Parathyroid adenoma (tissue), 2 donors: ENCODE measurements around the gene CCDC6.

Experiments
- H2AFZ ChIP-seq: fragments of 300-600 bp; sonication (generic); one replicate; pipeline ENCODE4 v1.7.0; 2017; ENCODE audit warnings: antibody characterized with exemption, mild to moderate bottlenecking
- H3K27ac ChIP-seq: fragments of 300-600 bp; sonication (generic); one replicate; pipeline ENCODE4 v1.7.0; 2017
- H3K27me3 ChIP-seq: fragments of 300-600 bp; sonication (generic); one replicate; pipeline ENCODE4 v1.7.0; 2017; ENCODE audit warnings: low read length; ENCODE audit not compliant: control insufficient read depth, insufficient read depth
- H3K36me3 ChIP-seq: fragments of 300-600 bp; sonication (generic); one replicate; pipeline ENCODE4 v1.7.0; 2017; ENCODE audit warnings: low read length; ENCODE audit not compliant: control insufficient read depth, insufficient read depth
- H3K4me1 ChIP-seq: fragments of 300-600 bp; sonication (generic); one replicate; pipeline ENCODE4 v1.7.0; 2017; ENCODE audit warnings: control low read depth
- H3K4me2 ChIP-seq: fragments of 300-600 bp; sonication (generic); one replicate; pipeline ENCODE4 v1.7.0; 2017; ENCODE audit warnings: low read length
- H3K4me3 ChIP-seq: fragments of 300-600 bp; sonication (generic); one replicate; pipeline ENCODE4 v1.7.0; 2017; ENCODE audit warnings: low read depth, low read length
- H3K79me2 ChIP-seq: fragments of 300-600 bp; sonication (generic); one replicate; pipeline ENCODE4 v1.7.0; 2017; ENCODE audit warnings: control low read depth
- H3K9ac ChIP-seq: fragments of 300-600 bp; sonication (generic); one replicate; pipeline ENCODE4 v1.7.0; 2017; ENCODE audit warnings: mild to moderate bottlenecking
- H3K9me3 ChIP-seq: fragments of 300-600 bp; sonication (generic); one replicate; pipeline ENCODE4 v1.7.0; 2017; ENCODE audit warnings: low read length; ENCODE audit not compliant: control insufficient read depth
- CTCF ChIP-seq: fragments of 300-600 bp; sonication (generic); IDR thresholded peaks from one replicate; pipeline ENCODE4 v1.7.0; 2017; ENCODE audit warnings: antibody characterized with exemption, mild to moderate bottlenecking
- donor health status: primary hyperparathyroidism.

CCDC6 gene

DNA sequence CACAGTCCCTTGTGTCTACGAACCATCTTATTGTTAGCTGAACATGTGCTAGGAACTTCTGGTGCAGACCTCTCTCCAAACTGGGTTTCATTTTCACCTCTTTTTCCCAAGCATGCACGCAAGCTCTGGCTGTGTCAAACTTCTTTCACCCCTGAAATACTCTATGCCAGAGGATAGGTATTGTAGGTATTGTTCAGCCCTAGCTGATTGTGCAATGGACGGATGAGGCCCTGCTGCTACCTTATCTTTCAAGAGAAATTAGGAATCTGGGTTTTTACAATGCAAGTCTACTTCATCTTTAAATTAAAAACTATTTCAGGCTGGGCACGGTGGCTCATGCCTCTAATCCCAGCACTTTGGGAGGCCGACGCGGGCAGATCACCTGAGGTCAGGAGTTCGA is 124.8 kb downstream of the CCDC6 start:
- Histone ChIP-seq H3K27ac (no peak overlapping the region), H3K4me3 (no peak overlapping the region), H2AFZ (no peak overlapping the region), H3K4me1 (no peaks in the 10 kb centered on the region), H3K9me3 (no peaks in the 10 kb centered on the region), H3K36me3 (no peaks in the 10 kb centered on the region), H3K79me2 (no peaks in the 10 kb centered on the region), H3K27me3 (no peaks in the 10 kb centered on the region), H3K9ac (no peak overlapping the region), H3K4me2 (no peak overlapping the region)
- TF ChIP-seq CTCF = no peak

GRCh38 chr10:59779756-59780533 is 126.4 kb downstream of the CCDC6 start:
- Histone ChIP-seq H3K9me3 (no peaks in the 10 kb centered on the region), H3K27ac (no peak overlapping the region), H3K9ac (no peak overlapping the region), H3K4me2 (no peak overlapping the region), H3K4me3 (no peak overlapping the region), H3K79me2 (no peaks in the 10 kb centered on the region), H3K36me3 (no peaks in the 10 kb centered on the region), H3K4me1 (no peaks in the 10 kb centered on the region), H2AFZ (no peak overlapping the region), H3K27me3 (no peaks in the 10 kb centered on the region)
- no peak for TF ChIP-seq CTCF

- H2AFZ ChIP-seq = no peak overlapping the region
- H3K4me2 ChIP-seq = no peak overlapping the region
- H3K27ac ChIP-seq = no peak overlapping the region
- no peak overlapping the region for H3K9ac ChIP-seq
- H3K79me2 ChIP-seq = no peaks in the 10 kb centered on the region
- H3K4me1 ChIP-seq = no peaks in the 10 kb centered on the region
- H3K9me3 ChIP-seq = no peaks in the 10 kb centered on the region
- no peak for TF ChIP-seq CTCF
- no peaks in the 10 kb centered on the region for H3K36me3 ChIP-seq
- H3K4me3 ChIP-seq = no peak overlapping the region
- H3K27me3 ChIP-seq = no peaks in the 10 kb centered on the region
These were observed 131.9 kb downstream of the CCDC6 start for GRCh38 chr10:59774451-59774850.

DNA sequence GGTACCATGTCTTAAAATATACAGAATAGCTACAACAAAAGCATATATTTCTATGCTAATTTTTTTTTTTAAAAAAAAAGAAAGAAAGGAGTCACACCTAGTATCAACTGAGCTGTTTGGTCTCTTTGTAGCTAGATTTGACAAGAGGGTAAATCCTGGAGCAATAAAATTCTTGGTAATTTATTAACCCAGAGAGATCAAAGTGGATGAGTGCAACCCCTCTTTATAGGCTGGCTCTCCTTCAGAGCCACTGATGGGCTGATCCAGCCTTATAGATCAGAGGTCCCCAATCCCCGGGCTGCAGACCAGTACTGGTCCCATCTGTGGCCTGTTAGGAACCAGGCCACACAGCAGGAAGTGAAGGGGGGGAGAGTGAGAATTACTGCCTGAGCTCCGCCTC is 133.3 kb downstream of the CCDC6 start:
- H3K27ac ChIP-seq = no peak overlapping the region
- TF ChIP-seq CTCF = no peak
- no peaks in the 10 kb centered on the region for H3K4me1 ChIP-seq
- no peaks in the 10 kb centered on the region for H3K79me2 ChIP-seq
- H3K4me3 ChIP-seq = no peak overlapping the region
- H3K27me3 ChIP-seq = no peaks in the 10 kb centered on the region
- no peaks in the 10 kb centered on the region for H3K36me3 ChIP-seq
- H3K9ac ChIP-seq = no peak overlapping the region
- H3K9me3 ChIP-seq = no peaks in the 10 kb centered on the region
- no peak overlapping the region for H2AFZ ChIP-seq
- H3K4me2 ChIP-seq = no peak overlapping the region
